DMS79 treated with DMSO at 0.1 percent for 48 hours (cell line): ENCODE data around the gene AKAP13.
A peak's percentile ranks its signal among the peaks of the same experiment; 100 is the strongest.

ENCODE experiments used
- DNase-seq: peaks from one replicate; lab custom pipeline; 2025; lab: John Stamatoyannopoulos, UW

AKAP13 gene

DNA sequence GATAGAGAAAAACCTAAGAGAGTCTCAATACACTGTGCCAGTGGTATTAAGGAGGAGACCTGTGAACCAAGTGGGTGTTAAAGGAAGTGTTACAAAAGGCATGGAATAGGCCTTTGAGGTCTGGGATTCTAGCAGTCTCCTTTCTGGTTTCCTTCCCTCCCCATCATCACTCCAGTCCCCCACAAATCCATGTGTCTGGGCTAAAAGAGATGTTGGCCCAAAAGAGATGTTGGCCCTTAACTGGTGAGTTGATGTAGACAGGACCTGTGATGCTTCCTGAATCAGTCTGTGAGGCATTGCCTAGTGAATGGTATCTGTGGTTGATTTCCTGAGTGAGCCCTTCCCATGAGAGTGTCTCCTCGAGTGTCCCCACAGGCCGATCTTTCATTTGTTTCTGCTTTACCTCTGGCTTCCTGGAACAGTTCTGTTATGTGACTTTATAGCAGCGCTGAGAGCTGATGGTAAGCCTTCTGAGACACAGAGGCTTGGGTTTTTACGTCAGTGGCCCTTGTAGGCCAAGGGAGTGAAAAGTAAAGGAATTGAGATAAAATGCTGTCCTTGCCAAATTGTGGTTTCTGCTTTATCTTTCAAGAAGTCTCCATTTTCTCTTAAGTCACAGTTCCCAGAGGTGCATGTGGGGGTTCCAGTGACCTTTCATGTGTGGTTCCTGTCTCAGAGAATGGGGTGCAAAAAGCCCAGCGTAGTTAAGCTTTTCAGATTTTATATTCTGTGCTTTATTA lies 326.5 kb downstream of the AKAP13 start:
- DNase-seq = no peak

DNA sequence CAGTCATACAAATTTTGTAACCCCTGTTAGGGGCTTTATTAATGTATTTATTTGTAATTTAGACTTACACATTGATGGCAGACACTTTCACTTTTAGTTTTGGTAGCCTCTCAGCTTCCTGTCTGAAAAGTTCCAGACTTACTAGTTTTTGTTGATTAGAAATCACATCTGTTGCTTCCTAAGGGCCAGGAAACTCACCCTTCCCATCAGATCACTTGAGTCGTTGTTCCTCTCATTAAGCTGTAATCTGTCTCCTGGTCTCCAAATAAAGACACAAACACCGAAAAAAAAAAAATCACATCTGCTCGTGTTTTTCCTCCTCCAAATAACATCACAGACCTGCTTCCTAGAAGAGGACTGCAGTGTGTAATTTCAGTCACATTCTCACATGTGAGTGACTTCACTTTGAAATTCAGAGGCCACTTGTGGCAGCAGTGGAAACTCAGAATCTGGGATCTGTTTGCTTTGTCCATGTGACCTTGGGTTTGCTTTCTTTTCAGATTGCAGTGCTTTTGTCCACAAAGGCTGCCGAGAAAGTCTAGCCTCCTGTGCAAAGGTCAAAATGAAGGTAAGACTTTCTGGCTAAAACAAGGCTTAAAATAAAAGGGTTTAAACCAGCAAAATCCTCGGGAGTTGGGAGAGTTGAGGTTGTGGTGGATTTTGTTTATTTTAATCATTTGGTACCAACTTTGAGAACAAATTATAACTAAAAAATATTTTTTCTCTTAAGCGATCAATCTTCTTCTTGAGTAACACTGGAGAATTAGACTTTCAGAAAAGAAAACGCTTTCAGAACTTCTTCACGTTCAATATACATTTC lies 327.3 kb downstream of the AKAP13 start:
- no peak for DNase-seq

DNA sequence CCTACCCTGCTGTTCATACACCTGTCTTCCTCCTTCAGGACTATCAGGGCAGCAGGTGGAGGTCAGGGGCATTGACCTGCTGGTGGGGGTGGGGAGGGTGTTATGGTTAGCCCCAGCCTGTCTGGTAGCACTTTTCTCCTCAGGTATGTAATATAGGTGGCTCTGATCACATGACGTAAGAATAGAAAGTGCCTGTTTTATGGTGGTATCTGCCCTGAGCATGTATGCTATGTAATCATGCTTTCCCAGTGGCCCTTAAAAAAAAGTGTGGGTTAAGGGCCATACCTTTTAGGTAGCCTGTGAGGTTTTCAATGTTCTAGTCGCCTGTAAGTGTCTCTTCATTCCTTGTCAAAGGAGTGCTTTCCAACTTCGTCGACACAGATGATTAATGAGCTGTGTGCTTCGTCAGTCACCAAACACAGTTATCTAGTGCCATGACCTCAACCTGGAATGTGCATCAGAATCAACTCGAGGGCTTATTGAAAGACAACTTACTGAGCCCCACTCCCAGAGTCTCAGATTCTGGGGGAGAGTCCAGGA lies 328.1 kb downstream of the AKAP13 start:
- DNase-seq = no peak

DNA sequence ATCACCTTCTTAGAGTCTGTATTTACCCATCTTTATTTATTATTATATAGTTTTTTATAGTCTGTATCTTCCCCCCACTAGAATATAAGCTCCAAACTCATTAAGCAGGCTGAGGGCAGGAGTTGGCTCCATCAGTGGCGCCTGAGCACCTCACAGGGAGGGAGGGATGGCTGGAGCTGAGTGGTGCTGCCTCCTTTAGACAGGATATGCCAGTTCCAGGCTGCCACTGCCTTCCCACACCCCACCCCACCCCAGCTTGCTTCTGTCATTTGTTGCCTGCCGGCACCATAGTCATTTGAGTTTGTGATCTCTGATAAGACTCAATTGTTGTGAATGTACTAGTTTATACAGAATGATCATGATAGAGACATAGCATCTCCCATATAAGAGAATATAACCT lies 328.8 kb downstream of the AKAP13 start:
- DNase-seq = no peak

DNA sequence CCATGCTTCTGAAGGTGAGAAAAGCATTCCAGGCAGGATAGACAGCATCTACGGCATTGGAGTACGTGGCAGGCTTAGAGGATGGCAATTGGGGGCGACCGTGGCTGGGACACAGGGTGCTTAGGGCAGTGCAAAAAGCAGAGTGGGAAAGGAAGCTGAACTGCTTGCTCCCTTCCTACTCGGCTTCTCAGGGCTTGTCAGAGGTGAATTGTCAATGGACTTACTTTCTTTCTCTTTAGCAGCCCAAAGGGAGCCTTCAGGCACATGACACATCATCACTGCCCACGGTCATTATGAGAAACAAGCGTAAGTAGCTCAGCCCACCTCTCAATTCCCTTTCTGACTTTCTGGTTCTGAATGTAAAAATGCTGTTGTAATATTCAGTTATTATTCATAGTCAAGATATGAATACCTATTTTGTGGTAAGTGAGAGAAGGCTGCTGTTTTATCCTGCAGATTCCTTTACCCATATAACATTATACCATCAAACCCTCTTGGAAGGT lies 330.0 kb downstream of the AKAP13 start:
- DNase-seq = no peak

DNA sequence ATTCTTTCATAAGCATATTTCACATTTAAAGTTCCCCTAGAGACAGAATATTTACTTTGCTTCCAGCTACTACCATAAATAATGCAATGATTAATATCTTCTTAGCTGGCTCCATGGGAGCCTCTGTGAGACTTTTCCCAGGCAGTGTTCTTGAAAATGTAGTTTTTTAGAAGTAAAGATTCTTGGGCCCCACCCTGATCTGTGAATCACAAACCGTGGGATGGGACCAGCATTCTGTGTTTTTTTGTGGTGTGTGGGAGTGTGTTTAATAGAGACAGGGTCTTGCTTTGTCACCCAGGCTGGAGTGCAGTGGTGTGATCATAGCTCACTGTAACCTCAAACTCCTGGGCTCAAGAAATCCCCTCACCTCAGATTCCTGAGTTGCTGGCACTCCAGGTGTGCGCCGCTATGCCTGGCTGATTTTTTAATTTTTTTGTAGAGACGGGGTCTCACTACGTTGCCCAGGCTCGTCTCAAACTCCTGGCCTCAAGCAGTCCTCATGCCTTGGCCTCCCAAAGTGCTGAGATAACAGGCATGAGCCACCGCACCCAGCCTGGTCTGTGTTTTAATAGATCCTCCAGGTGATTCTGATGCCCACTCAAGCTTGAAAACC lies 331.3 kb downstream of the AKAP13 start:
- no peak for DNase-seq

DNA sequence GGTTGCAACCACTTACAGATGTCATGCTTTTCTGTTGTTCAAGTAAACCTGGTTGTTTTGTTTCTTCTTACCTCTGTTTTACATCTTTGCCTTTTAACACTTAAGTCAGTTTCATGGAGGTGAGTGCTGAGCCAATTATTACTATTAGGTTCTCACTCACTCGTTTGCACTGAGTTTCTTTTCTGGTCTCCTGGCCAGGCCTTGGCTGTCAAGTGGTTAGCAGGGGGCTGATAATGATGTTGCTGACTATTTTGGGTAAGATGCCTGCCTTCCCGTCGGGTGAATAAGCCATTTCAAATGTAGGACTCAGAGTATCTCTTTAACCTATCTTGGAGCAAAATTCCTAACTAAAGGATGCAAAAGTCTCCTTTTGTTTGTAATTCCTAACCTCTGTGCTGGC lies 335.9 kb downstream of the AKAP13 start:
- DNase-seq = no peak

DNA sequence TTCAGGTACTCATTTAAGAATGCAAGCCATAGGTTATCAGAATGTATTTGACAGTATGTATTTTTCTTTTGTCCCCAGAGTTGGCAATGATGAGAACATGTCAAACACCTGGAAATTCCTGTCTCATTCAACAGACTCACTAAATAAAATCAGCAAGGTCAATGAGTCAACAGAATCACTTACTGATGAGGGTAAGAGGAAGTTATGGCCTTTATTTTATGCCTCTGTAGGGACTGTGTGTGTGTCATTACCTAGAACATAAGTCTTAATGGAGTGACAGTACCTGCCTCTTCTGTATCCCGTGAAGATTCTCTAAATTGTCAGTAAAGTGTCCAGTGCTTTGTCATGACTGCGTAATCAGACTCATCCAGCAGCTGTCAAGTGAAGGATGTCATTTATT lies 336.8 kb downstream of the AKAP13 start:
- DNase-seq = no peak

DNA sequence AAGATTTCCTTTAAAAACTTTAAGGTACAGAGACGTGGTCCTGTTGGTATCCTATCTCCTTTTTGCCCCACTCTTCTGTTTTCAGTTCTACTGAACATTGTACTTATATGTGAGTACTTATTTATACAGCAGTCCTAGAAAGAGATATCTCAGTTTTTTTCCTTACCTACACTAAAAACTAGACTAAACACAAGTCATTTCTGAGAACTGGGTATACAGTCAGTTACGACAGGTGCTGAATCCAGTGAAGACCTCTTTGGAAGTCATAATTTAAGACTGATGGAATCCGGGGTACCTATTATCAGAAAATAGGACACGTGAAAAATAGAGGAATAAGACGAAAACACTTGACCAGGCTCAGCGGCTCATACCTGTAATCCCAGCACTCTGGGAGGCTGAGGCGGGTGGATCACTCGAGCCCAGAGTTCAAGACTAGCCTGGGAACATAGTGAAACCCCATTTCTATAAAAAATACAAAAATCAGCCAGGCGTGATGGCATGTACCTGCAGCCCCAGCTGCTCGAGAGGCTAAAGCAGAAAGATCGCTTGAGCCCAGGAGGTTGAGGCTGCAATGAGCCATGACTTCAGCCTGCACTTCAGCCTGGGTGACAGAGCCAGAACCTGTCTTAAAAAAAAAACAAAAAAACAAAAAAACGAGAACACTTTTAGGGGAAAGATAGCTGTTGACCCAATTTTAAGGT lies 338.0 kb downstream of the AKAP13 start:
- peak; percentile 37 for DNase-seq

DNA sequence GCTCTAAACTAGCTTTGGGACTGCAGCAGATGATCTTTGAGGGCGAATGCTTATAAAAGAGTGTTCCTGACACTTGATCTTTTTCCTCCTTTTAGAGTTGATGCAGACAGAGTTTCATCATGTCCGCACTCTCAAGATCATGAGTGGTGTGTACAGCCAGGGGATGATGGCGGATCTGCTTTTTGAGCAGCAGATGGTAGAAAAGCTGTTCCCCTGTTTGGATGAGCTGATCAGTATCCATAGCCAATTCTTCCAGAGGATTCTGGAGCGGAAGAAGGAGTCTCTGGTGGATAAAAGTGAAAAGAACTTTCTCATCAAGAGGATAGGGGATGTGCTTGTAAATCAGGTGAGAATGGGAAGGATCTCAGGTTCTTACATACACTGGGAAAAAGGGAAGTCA lies 338.6 kb downstream of the AKAP13 start:
- no peak for DNase-seq

DNA sequence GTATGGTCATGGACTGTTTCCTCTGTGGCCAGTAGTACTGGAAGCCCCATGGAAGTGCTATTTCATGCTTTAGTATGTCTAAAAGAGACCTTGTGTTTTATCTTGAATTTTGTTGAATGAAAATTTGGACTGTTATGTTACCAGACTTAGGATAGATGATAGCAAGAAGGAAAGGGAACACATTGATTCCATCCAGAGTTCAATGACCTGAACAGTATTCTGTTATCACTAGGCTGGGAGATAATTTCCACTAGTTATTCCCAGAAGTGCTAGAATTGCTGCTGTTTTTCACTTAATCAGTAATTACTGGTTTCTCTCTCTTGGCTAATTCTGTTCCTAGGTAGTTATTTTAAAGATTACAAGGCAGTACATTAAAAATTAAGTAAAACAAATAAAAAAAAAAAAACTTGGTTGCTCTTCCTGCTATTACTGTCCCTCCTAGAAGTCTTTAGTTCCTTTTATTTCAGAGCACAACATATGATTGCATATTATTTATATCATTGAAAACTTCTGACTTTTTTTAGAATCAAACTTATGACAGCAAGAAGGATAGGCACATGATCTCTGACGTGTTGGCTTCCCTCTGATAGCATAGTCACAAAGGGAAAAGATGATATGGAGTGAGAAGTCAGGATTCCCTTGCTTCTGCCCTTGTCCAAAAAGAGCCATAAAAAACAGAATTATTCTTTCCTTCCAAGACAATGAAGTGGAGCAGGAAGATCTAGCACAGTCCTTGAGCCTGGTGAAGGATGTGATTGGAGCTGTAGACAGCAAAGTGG lies 342.2 kb downstream of the AKAP13 start:
- DNase-seq = no peak

DNA sequence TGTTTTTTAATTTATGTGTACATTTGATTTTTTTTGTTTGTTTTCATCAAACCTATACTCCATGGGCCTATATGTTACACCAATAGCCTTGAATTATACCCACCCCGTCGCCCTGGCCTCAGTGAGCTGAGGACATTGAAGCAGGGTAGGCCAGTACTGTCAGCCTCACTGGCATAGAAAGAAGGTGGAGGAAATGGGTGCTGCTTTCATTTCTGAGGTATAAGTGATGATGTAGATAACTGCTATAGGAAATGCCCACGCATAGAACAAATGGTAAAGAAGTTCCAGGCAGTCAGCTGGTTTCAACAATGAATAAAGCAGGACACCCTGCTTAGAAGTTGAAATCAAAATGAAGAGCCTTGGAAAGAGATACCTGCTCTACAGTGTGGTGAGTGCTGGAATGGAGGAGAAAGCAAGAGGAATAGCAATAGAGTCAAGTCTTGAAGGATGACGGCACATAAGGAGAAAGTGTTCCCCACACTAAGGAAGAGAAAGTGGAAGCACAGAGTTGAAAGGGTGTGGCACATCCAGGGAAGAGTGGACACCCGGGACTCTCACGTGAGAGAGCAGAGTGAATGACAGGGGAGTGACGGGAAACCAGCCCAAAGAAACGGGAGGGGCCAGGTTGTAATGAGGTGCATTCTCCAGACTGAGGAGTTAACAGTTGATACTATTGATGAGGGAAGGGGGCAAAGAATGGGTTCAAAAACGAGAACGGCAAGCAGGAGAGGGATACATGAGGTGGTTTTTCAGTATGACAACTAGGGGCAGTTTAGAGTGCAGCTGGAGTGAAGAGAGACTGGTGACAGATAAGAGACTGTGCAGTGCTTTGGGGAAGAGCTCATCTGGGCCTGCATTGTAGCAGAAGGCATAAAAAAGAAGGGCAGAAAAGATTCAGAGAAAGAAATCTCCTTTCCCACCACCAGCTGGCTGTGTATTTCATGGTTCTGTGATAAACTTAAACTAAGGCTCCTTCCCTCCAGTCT lies 343.9 kb downstream of the AKAP13 start:
- no peak for DNase-seq

DNA sequence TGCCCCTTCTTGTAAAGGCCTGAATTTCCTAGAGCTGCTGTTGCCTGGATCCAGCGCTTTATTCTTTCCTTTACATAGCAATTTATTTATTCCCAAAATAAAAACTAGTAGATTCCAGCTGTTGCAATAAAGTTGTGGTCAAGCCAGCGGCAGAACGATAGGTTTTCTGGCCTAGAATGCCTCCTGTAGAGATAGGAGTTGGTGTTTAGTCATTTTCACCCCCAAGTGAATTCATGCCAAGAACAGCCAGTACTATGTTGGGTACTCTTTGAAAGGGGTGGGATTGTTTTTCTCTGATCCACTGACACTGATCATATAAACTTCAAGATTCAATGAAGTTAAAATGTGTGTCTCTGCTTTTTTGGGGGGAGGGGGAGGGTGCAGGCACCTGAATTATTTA lies 344.6 kb downstream of the AKAP13 start:
- DNase-seq = no peak

DNA sequence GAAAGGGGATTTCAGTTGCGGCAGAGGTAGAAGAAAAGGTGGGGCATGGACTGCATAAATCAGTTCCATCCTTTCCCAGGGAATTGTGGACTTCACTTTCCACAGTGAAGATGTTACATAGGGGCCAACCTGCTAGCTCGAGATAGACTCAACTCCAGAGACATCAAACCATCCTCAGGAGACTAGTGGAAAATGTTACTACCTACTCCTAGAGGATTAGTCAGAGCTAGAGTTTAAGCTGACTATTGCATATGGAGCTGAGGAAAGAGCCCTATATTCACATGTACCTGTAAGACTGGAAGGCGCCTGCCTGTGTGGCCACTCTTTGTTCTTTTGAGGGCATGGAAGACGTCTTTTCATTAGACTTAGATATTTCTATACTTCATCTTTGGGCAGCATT lies 345.2 kb downstream of the AKAP13 start:
- DNase-seq = no peak

DNA sequence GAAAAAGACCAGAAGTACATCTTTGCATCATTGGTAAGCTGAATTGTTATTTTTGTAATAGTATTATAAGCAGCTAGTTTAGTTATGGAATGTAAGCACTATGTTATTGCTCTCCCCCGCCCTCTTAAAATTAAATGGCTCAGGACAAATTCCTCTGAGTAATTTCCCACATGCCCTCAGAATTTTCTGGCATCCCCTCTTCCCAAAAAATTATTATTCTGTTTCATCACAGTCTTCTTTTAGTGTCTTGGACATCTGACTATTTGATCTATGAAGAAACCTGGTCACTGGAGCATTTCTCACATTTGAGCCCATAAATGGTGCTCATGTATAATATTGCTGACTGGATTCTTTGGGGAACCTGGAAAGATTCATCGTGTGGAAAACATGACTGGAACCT lies 346.1 kb downstream of the AKAP13 start:
- DNase-seq = no peak

DNA sequence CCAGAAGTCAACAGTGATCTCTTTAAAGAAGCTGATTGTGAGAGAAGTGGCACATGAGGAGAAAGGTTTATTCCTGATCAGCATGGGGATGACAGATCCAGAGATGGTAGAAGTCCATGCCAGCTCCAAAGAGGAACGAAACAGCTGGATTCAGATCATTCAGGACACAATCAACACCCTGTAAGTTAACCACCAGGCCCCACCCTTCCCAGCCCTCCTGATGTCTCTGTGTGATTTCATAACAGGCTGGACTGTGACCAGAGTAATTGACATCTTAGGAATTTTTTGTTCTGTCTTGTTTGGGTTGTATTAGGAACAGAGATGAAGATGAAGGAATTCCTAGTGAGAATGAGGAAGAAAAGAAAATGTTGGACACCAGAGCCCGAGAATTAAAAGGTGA lies 346.7 kb downstream of the AKAP13 start:
- DNase-seq = no peak

DNA sequence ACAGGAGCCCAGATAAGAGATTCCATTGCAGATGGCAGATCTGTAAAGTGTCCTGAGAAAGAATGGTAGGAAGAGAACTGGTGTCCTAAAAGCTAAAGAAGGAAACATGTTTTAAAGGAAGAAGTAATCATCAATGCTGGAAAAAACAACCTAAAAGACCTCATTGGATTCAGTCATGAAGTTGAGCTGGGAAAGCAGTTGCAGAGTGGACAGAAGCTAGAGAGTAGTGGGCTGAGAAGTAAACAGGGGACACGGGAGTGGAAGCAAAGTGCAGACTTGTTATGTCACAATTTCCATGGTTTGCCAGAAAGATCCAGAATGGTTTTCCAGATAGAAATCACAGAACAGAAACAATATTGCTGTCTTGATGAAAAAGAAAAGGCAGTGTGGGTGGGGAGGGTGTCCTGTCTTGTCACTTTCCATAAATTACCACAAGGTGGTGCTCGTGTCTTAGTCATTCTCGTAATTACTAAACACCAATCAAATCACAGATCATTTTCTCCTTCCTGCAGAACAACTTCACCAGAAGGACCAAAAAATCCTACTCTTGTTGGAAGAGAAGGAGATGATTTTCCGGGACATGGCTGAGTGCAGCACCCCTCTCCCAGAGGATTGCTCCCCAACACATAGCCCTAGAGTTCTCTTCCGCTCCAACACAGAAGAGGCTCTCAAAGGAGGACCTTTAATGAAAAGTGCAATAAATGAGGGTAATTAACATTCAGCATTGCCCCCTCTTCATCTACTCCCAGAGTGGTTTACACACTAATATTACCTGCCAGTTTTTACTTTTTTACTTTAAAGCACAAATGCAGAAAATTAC lies 349.8 kb downstream of the AKAP13 start:
- peak; percentile 23 for DNase-seq

DNA sequence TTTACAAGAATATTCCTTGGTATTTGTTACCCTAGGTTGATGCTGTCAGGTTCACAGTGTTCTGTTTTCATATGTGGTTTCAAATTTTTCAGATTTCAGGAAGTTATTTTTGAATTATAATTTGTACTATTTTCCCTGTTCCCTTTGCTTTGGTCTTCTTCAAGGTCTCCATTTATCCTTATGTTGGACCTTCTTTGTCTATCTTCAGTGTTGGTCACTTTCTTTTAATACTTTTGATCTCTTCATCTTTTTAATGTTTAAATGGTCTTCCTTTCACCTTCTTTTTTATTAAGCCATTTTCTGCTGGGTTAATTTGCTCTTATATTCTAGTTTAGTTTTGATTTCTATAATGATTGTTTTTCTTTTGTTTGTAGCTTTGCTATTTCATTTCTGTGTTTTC lies 353.0 kb downstream of the AKAP13 start:
- DNase-seq = no peak

DNA sequence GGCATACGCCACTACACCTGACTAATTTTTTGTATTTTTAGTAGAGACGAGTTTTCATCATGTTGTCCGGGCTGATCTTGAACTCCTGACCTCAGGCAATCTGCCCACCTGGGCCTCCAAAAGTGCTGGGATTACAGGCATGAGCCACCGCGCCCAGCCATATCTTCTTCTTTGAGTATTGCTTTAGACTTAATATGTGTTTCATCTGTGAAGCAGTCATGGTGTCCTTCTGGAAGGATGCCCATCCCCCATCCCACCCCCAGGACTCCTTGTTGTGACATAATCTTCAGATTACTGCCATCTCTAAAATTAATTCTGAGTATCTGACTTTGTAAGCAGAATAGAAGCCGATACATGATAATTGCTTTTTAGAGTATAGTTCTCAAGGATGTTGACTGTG lies 356.7 kb downstream of the AKAP13 start:
- no peak for DNase-seq
